HepG2 (cell line): ENCODE data around the gene CD6. TPM values are rescaled to one million over a fixed set of nuclear protein-coding genes. Genes with fewer than 3 reads are reported as not detected.
"Not testable (repeated sequence)": the region's sequence is repeated elsewhere in the genome, so short reads cannot be mapped to it uniquely, and the experiment has no call there.

Experiments used
- ATAC-seq: fragments of 200-7000 bp; cut with Tn5 transposase; 3 replicates; pipeline ENCODE4 v1.9.1; 2020; ENCODE audit warnings: mild to moderate bottlenecking, moderate library complexity
- BruUV-seq: library from RNA; stranded (reverse); fragments of 400-500 nt; replicated peaks from 2 replicates; lab custom pipeline; 2021; lab: Mats Ljungman, UMichigan
- CTCF ChIA-PET: fragments of 300-600 bp; formaldehyde crosslinking; extraction: SDS; loops from one replicate; lab custom pipeline; 2021; ENCODE audit warnings: low total read pairs, inconsistent platforms, low intra/inter-chr PET ratio; lab: Yijun Ruan, JAX
- POLR2A ChIA-PET: fragments of 350-600 bp; sonication (Branson Sonifier 250); formaldehyde crosslinking; loops from one replicate; lab custom pipeline; 2020; ENCODE audit warnings: antibody characterized with exemption, inconsistent platforms; lab: Yijun Ruan, JAX
- DNase-seq: peaks from one replicate; pipeline ENCODE4 v3.0.0-alpha.2; 2015; ENCODE audit warnings: low spot score
- FAIRE-seq: peaks from 3 replicates; lab custom pipeline; 2011; peaks lifted over from hg19 to GRCh38; lab: Jason Lieb, UNC
- H2AFZ ChIP-seq: one replicate; pipeline ENCODE4 v1.6.1; 2011; ENCODE audit warnings: low read length, inconsistent platforms
- H3K27ac ChIP-seq: fragments of 300-600 bp; 3 replicates; pipeline ENCODE4 v1.8.0; 2011; ENCODE audit warnings: mixed run types, mild to moderate bottlenecking, mixed read lengths, low read length, inconsistent platforms; ENCODE audit not compliant: insufficient read depth; ENCODE audit errors: extremely low read length
- H3K27me3 ChIP-seq, 2 experiments: fragments of 200-600 bp in 1 of 2; 2 replicates in 1 of 2; 3 replicates in 1 of 2; pipeline versions ENCODE4 v1.6.0 to v1.8.0; 2011; ENCODE audit warnings: low read length in 2 of 2, mild to moderate bottlenecking in 2 of 2, moderate library complexity in 2 of 2, inconsistent platforms in 1 of 2; ENCODE audit not compliant: insufficient read depth in 2 of 2, control insufficient read depth in 1 of 2
- H3K36me3 ChIP-seq, 2 experiments: fragments of 200-600 bp in 1 of 2; replicated peaks in 1 of 2; 2 replicates in 1 of 2; 3 replicates in 1 of 2; pipeline versions ENCODE4 v1.5.1 to v1.8.0; 2011; ENCODE audit warnings: low read length in 2 of 2, inconsistent platforms in 1 of 2; ENCODE audit not compliant: insufficient read depth in 2 of 2, control insufficient read depth in 1 of 2
- H3K4me1 ChIP-seq: 2 replicates; pipeline ENCODE4 v1.5.1; 2012; ENCODE audit warnings: low read length, inconsistent platforms; ENCODE audit not compliant: insufficient read depth
- H3K4me2 ChIP-seq: 2 replicates; pipeline ENCODE4 v1.6.0; 2011; ENCODE audit warnings: low read depth, low read length, inconsistent platforms
- H3K4me3 ChIP-seq, 3 experiments: fragments of 200-600 bp in 1 of 3; sonication (generic), shearing (Covaris generic) in 1 of 3; replicated peaks in 1 of 3; 2 replicates each; pipeline ENCODE4 v1.5.1; 2011 to 2016; ENCODE audit warnings: low read length in 3 of 3, inconsistent platforms in 2 of 3, low read depth in 2 of 3, mild to moderate bottlenecking in 2 of 3, control low read depth in 1 of 3, mixed read lengths in 1 of 3; ENCODE audit not compliant: insufficient read depth in 1 of 3
- H3K79me2 ChIP-seq: one replicate; pipeline ENCODE4 v1.6.1; 2011; ENCODE audit warnings: low read length, inconsistent platforms; ENCODE audit not compliant: insufficient read depth
- H3K9ac ChIP-seq: 2 replicates; pipeline ENCODE4 v1.6.0; 2011; ENCODE audit warnings: mild to moderate bottlenecking, low read depth, low read length, inconsistent platforms; ENCODE audit not compliant: insufficient read depth
- H3K9me3 ChIP-seq: 2 replicates; pipeline ENCODE4 v1.5.1; 2012; ENCODE audit warnings: mild to moderate bottlenecking, low read length
- H4K20me1 ChIP-seq: 2 replicates; pipeline ENCODE4 v1.6.0; 2011; ENCODE audit warnings: inconsistent platforms, mild to moderate bottlenecking, low read length, moderate library complexity; ENCODE audit not compliant: insufficient read depth
- FOXA1 ChIP-seq, 2 experiments: fragments of 450-650 bp in 1 of 2; sonication (generic) in 1 of 2; formaldehyde crosslinking in 1 of 2; IDR thresholded peaks; 2 replicates each; pipeline versions ENCODE4 v1.4.0 to v1.6.1; 2016 to 2020; ENCODE audit warnings: missing genetic modification reagents in 1 of 2
- ZNF3 ChIP-seq: IDR thresholded peaks from 2 replicates; pipeline ENCODE4 v1.7.0; 2017; ENCODE audit warnings: inconsistent platforms
- ZNF460 ChIP-seq: sonication (generic); formaldehyde crosslinking; IDR thresholded peaks from 2 replicates; pipeline ENCODE4 v1.5.1; 2020; ENCODE audit warnings: missing genetic modification reagents, mild to moderate bottlenecking, borderline replicate concordance
- WGBS: methylation state at CpG from one replicate; pipeline ENCODE4 v1.1.6; 2017; ENCODE audit warnings: low lambda C conversion rate; 5-methylcytosine and 5-hydroxymethylcytosine counted together
- in situ Hi-C: cut with HindIII; loops from 2 replicates; pipeline ENCODE4 v1.10.0; 2017; ENCODE audit warnings: low pct_unique_long_range_greater_than_20kb; ENCODE audit not compliant: extremely low pct_ligation_motif_present
- intact Hi-C: fragments of 100-400 bp; cut with micrococcal nuclease; formaldehyde crosslinking; loops from one replicate; pipeline ENCODE4 v1.10.0; 2022; ENCODE audit not compliant: unreplicated experiment
- polyA plus RNA-seq, 8 experiments: library from polyadenylated mRNA; depleted of rRNA in 3 of 8; stranded (reverse) in 7 of 8; unstranded in 1 of 8; fragments of >200 nt; fragmentation: Illumina TruSeq in 4 of 8; extraction: Trizol in 4 of 8; gene quantifications; 2 replicates each; pipeline versions ENCODE4 v1.2.1 to v1.2.3, GENCODE V29; 2011 to 2016; ENCODE audit warnings: low read depth in 4 of 8, missing spikeins in 1 of 8, mixed read lengths in 1 of 8; ENCODE audit not compliant: insufficient read depth in 1 of 8
- total RNA-seq, 5 experiments: library from RNA; depleted of rRNA; stranded (reverse); fragments of >200 nt; fragmentation: Illumina TruSeq; extraction: Trizol; gene quantifications; 2 replicates each; pipeline ENCODE4 v1.2.3, GENCODE V29; 2016; ENCODE audit warnings: low read depth in 1 of 5
- TF ChIP-seq, protein P1 (sequence below): IDR thresholded peaks from 2 replicates; pipeline ENCODE4 v1.6.1; 2012; ENCODE audit warnings: inconsistent platforms
- TF ChIP-seq, protein P2 (sequence below): sonication (generic); formaldehyde crosslinking; IDR thresholded peaks from 2 replicates; pipeline ENCODE4 v1.4.0; 2020; ENCODE audit warnings: mild to moderate bottlenecking, missing genetic modification reagents
- TF ChIP-seq, protein P3 (sequence below): sonication (generic); formaldehyde crosslinking; IDR thresholded peaks from 2 replicates; pipeline ENCODE4 v1.5.0; 2020; ENCODE audit warnings: missing genetic modification reagents

CD6 gene
- total and polyA plus RNA-seq, 2 of the 13 experiments (the other 11 are each of a cell fraction or from before 2014, with no cell fraction given) = not detected

DNA sequence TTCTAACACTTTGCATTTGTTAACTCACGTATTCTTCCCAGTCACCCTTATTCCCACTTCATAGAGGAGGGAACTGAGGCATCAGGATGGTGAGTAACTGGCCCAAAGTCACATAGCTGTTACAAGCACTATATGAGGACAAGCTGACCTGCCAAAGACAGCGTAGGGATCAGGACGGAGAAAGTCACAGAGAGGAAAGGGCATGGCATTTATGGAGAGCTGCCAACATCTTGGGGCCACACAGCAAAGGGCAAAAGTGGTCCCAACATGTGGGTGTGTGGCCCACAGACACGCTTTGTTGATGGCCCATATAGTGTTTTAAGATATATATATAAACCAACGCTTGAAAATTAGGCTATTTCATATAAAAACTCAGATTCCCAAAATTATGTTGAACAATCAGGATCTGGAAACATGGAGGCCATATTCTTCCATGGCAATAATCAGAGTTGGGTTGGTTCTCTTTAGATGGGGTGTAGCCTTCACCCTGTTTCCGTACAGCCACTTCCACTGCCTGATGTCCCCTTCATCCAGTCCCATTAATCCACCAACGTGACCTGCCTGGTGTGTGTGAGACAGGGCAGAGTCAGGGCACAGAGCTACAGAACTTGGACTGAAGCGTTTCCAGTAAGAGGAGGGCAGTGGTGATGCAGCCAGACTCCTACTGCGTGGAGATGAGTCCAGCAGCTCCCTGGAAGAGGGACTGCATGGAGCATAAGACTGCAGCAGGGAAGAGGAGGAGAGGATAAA, 90.9 kb downstream of the CD6 start:
- ATAC-seq (no peak), DNase-seq (no peak), FAIRE-seq (no peak)
- in situ Hi-C loops (no loop called here), intact Hi-C loops (no loop called here)
- H3K27ac ChIP-seq = no peak overlapping the region
- H3K9ac ChIP-seq = no peak overlapping the region
- H3K27me3 ChIP-seq = peaks cover 6 to 33% of the 10 kb centered on the region in 2 experiments; a peak in 4 of 5 replicates
- no peaks in the 10 kb centered on the region for H3K4me1 ChIP-seq
- H3K4me3 ChIP-seq = no peak overlapping the region
- WGBS = 15% methylated on average over 9 of the region's 9 CpGs
- no TSS peak for BruUV-seq
- ChIA-PET POLR2A (no interaction called here), CTCF (no interaction called here)
- H3K9me3 ChIP-seq = no peaks in the 10 kb centered on the region
- H3K4me2 ChIP-seq = no peak overlapping the region
- H2AFZ ChIP-seq = no peak overlapping the region
- H4K20me1 ChIP-seq = no peaks in the 10 kb centered on the region
- no peaks in the 10 kb centered on the region for H3K79me2 ChIP-seq
- TF ChIP-seq, protein P1, sequence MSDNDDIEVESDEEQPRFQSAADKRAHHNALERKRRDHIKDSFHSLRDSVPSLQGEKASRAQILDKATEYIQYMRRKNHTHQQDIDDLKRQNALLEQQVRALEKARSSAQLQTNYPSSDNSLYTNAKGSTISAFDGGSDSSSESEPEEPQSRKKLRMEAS = no peak
- TF ChIP-seq FOXA1 (IDR thresholded peaks at IDR 0.05) (no peak), FOXA1 (CRISPR knock-in tag; IDR thresholded peaks at IDR 0.05) (no peak), ZNF3 (CRISPR knock-in tag) (no peak), ZNF460 (no peak)
- TF ChIP-seq, protein P2, sequence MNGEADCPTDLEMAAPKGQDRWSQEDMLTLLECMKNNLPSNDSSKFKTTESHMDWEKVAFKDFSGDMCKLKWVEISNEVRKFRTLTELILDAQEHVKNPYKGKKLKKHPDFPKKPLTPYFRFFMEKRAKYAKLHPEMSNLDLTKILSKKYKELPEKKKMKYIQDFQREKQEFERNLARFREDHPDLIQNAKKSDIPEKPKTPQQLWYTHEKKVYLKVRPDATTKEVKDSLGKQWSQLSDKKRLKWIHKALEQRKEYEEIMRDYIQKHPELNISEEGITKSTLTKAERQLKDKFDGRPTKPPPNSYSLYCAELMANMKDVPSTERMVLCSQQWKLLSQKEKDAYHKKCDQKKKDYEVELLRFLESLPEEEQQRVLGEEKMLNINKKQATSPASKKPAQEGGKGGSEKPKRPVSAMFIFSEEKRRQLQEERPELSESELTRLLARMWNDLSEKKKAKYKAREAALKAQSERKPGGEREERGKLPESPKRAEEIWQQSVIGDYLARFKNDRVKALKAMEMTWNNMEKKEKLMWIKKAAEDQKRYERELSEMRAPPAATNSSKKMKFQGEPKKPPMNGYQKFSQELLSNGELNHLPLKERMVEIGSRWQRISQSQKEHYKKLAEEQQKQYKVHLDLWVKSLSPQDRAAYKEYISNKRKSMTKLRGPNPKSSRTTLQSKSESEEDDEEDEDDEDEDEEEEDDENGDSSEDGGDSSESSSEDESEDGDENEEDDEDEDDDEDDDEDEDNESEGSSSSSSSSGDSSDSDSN (CRISPR knock-in tag) = no peak
- TF ChIP-seq, protein P3, sequence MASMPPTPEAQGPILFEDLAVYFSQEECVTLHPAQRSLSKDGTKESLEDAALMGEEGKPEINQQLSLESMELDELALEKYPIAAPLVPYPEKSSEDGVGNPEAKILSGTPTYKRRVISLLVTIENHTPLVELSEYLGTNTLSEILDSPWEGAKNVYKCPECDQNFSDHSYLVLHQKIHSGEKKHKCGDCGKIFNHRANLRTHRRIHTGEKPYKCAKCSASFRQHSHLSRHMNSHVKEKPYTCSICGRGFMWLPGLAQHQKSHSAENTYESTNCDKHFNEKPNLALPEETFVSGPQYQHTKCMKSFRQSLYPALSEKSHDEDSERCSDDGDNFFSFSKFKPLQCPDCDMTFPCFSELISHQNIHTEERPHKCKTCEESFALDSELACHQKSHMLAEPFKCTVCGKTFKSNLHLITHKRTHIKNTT (CRISPR knock-in tag) = no peak
- H3K36me3 ChIP-seq = no peaks in the 10 kb centered on the region

DNA sequence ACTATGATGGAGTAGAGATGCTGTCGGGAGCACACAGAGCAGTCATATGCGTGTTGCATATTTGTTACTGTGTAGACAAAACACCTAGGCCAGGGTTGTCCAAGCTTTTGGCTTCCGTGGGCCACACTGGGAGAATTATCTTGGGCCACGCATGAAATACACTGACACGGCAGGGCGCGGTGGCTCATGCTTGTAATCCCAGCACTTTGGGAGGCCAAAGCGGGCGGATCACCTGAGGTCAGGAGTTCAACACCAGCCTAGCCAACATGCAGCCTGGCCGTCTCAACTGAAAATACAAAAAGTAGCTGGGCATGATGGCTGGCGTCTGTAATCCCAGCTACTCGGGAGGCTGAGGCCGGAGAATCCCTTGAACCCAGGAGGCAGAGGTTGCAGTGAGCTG, 93.8 kb downstream of the CD6 start:
- H3K36me3 ChIP-seq, H3K79me2 ChIP-seq, H4K20me1 ChIP-seq, ATAC-seq, H3K9ac ChIP-seq, FAIRE-seq, H3K4me2 ChIP-seq, H2AFZ ChIP-seq, POLR2A ChIA-PET, H3K9me3 ChIP-seq, H3K27ac ChIP-seq, H3K4me1 ChIP-seq, in situ Hi-C loops, DNase-seq, BruUV-seq, CTCF ChIA-PET, intact Hi-C loops, H3K4me3 ChIP-seq: not testable (repeated sequence)
- WGBS = 21% methylated on average over 6 of the region's 13 CpGs
- peaks cover 6 to 38% of the 10 kb centered on the region in 2 experiments; a peak in 3 of 5 replicates for H3K27me3 ChIP-seq
